ENCODE measurements around the gene LIN7A.

GRCh38 chr12:80845639-80846038, 92.1 kb downstream of the LIN7A start:
- TF ChIP-seq CTCF (IDR thresholded peaks at IDR 0.05) (no peak), POLR2A (IDR thresholded peaks at IDR 0.05) (no peak)

All from uterus (tissue), 2 donors.